Epithelial cell of proximal tubule (primary cell): ENCODE data around the gene ADRA2B. TPM values are rescaled to one million over a fixed set of nuclear protein-coding genes. Genes with fewer than 3 reads are reported as not detected.

ENCODE experiments used
- DNase-seq: peaks from one replicate; pipeline ENCODE4 v3.0.0-alpha.2; 2011; ENCODE audit warnings: low read depth
- H3K4me3 ChIP-seq: 2 replicates; pipeline ENCODE4 v1.5.1; 2011; ENCODE audit warnings: low read depth, mild to moderate bottlenecking, low read length
- total RNA-seq: library from RNA; depleted of rRNA; stranded (reverse); fragments of >200 nt; gene quantifications from 2 replicates; pipeline ENCODE4 v1.2.3, GENCODE V29; 2015
- TF ChIP-seq, protein P1 (sequence below): conservative IDR thresholded peaks from 2 replicates; pipeline ENCODE4 v1.5.1; 2012; ENCODE audit warnings: low read depth, mild to moderate bottlenecking, low read length

Gene ADRA2B
- total RNA-seq, 1 donor from 2014 or later = 0.23 TPM

DNA sequence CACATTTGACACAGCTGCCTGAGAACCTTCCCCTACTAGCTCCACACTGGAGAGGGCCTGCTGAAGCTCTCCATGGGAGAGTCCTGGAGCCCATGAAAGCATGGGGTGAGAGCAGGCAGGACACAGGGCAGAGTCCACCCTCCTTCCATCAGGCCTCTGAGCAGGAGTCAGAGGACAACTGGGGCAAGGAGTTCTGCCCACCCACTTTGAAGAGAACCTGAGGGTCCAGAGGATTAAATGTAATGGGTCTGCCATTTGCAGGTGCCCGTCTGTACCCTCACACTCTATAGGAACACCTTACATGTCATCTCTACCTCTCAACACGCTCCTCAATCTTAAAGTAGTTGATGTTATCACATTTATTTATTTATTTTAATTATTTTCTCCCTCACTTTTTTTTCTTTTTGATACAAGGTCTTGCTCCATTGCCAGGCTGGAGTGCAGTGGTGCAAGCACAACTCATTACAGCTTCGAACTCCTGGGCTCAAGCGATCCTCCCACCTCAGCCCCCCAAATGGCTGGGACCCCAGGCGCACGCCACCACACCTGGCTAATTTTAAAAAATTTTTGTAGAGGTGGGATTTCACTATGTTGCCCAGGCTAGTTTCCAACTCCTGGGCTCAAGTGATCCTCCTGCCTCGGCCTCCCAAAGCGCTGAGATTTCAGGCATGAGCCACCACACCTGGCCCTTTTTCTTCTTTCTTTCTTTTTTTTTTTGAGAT lies 10.2 kb downstream of the ADRA2B start:
- no peak overlapping the region for H3K4me3 ChIP-seq
- no peak for DNase-seq
- TF ChIP-seq, protein P1, sequence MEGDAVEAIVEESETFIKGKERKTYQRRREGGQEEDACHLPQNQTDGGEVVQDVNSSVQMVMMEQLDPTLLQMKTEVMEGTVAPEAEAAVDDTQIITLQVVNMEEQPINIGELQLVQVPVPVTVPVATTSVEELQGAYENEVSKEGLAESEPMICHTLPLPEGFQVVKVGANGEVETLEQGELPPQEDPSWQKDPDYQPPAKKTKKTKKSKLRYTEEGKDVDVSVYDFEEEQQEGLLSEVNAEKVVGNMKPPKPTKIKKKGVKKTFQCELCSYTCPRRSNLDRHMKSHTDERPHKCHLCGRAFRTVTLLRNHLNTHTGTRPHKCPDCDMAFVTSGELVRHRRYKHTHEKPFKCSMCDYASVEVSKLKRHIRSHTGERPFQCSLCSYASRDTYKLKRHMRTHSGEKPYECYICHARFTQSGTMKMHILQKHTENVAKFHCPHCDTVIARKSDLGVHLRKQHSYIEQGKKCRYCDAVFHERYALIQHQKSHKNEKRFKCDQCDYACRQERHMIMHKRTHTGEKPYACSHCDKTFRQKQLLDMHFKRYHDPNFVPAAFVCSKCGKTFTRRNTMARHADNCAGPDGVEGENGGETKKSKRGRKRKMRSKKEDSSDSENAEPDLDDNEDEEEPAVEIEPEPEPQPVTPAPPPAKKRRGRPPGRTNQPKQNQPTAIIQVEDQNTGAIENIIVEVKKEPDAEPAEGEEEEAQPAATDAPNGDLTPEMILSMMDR = no peak

DNA sequence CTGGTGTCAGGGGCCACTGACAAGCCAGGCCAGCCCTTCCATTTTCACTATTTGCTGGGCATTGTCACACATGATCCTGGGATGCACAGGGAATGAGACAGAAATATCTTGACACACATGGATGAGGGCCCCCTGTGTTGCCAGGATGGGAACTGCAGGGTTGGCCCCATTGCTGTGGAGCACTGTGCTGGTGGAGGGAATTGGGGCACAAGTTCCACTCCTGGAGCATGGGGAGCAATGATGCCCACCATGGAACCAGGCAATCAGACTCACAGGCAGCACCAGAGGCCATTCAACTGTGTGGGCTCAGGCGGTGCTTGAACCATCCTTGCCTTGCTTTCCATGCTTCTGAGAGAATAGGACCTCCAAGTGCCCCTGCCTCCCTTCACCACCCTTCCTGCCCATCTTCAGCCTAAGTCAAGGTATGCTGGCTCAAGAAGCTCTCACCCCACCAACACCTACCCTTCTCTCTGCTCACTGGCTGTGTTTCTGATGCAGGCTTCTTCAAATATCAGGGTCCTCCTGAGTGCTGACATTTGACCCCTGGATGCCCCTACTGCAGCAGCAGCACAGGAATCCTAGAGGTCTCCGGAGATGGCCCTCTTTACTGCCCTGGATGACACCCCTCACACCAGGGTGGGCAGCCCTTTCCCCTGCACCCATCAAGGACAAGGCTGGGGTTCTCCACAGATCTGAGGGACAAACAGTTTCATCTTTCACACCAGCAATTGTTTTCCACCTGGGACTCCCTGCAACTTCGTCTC lies 11.0 kb downstream of the ADRA2B start:
- TF ChIP-seq, protein P1 = no peak
- DNase-seq = no peak
- no peak overlapping the region for H3K4me3 ChIP-seq

DNA sequence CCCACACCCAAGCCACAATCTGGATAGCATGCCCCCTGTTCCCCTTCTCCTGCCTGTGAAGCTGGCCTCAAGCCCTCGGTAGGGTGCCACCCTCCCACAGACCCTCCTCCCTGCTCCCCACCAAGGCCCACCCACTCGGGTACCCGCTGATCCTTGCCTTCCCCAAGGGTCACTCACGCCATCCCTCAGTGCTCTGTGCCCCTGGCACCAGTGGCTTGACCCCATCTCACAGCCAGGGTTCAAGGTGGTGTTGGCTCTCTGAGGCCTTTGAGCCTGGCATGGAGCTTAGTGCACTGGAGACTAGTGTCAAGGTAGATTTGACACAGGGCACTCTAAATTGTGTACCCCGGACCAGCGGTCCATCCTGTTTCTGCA lies 11.9 kb downstream of the ADRA2B start:
- no peak overlapping the region for H3K4me3 ChIP-seq
- no peak for DNase-seq
- TF ChIP-seq, protein P1 = no peak

DNA sequence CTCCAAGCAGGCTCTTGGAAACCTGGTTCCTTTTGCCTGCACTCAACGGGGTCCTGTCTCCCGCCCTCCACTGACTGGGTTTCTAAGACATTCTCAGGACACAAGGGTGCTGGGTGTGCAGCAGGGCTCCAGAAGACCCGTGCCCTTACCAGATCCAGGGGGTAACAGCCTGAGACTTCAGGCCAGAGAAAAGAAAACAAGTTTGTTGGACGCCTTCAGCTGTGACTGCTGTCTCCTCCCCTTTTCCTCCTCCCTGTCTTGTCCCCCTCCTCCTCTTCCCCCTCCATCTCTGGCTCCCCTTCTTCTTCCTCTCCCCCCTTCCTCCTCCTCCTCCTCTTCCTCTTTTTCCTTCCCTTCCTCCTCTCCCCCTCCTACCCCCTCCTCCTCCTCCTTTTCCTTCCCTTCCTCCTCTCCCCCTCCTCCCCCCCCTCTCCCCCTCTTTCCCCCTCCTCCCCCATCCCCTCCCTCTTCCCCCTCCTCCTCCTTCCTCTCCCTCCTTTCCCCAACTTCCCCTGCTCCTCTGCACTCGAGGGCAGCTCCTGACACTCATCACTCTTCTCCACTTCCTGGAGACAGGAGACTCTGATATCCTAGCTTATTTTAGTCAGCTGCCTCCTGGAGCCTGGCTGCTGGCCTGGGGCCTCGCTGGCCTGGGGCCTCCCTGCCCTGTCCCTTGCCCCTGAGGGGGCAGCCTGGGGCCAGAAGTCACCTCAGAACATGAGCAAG lies 12.4 kb downstream of the ADRA2B start:
- H3K4me3 ChIP-seq = no peak overlapping the region
- DNase-seq = no peak
- TF ChIP-seq, protein P1 = no peak

DNA sequence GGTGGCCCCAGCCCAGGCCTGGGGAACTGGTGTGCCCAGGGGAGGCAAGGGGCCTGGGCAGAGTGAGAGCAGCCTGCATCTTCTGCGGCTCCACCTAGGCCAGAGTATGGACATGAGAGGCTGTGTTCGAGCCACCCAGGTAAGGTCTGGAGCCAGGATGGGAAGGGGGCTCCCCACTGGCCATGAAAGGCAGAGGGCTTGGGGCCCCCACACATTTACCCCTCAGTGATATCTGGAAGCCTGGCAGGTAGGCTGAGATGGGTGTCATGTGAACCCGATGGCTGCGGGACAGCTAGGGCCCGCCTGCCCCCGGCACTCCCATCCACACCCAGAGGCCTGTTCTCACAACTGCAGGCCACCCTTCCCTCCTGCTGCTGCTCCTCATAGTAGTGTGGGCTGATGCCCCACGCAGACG lies 13.2 kb downstream of the ADRA2B start:
- H3K4me3 ChIP-seq = no peak overlapping the region
- TF ChIP-seq, protein P1 = no peak
- no peak for DNase-seq

DNA sequence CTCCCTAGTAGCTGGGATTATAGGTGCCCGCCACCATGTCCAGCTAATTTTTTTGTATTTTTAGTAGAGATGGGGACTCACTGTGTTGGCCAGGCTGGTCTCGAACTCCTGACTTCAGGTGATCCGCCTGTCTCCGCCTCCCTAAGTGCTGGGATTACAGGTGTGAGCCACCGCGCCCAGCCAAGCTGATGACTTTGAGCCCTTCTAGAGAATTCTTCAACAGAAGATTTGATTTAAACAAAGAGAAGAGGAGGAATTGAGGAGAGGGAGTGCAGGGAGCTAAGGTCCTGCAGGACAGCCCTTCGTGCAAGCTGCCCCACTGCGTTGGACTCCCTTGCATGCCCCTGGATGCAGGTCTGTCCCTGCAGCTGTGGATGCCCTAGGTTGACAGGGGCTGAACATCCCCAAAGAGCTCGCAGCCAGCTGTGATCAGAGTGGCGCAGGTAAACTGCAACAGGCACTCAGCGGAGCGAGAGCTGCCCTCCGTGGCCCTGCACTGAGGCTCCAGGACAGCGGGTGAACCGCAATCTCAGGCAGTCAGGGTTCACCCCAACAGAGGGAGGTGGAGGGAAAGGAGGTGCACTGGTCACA lies 13.7 kb downstream of the ADRA2B start:
- DNase-seq = no peak
- H3K4me3 ChIP-seq = no peak overlapping the region
- TF ChIP-seq, protein P1 = no peak
